ENCODE results near the gene CA7.

The CA7 gene

GRCh38 chr16:66872943-66873684, 28.9 kb downstream of the CA7 start:
- Mint-ChIP-seq H3K27ac (peak overlapping the region; percentile 81), H3K9me3 (peaks cover 8% of the 10 kb centered on the region), H3K4me3 (peak overlapping the region; percentile 71), H3K4me1 (ENCODE audit: low read depth) (peaks cover 45% of the 10 kb centered on the region), H3K36me3 (ENCODE audit: low read depth) (peaks cover 6% of the 10 kb centered on the region), H3K27me3 (peaks cover 37% of the 10 kb centered on the region)
- intact Hi-C loops (cut with micrococcal nuclease): loop anchor here (2.0 kb wide), 1 partner anchor 42 kb away; the partner anchor contains the start of gene NAE1

DNA sequence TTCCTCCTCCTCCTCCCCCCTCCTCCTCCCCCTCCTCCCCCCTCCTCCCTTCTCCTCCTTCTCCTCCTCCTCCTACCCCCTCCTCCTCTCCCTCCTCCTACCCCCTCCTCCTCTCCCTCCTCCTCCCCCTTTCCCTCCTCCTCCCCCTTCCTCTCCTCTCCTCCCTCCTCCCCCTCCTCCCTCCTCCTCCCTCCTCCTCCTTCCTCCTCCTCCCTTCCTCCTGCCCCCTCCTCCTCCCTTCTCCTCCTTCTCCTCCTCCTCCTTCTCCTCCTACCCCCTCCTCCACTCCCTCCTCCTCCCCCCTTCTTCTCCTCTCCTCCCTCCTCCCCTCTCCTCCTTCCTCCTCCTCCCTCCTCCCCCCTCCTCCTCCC, 29.5 kb downstream of the CA7 start:
- peaks cover 51% of the 10 kb centered on the region for H3K4me1 Mint-ChIP-seq (ENCODE audit: low read depth)
- intact Hi-C loops (cut with micrococcal nuclease): loop anchor here (2.0 kb wide), 1 partner anchor 43 kb away; the partner anchor contains the start of gene NAE1
- H3K9me3 Mint-ChIP-seq: peaks cover 8% of the 10 kb centered on the region
- H3K36me3 Mint-ChIP-seq (ENCODE audit: low read depth): peaks cover 6% of the 10 kb centered on the region
- peaks cover 33% of the 10 kb centered on the region for H3K27me3 Mint-ChIP-seq
- no peak overlapping the region for H3K4me3 Mint-ChIP-seq
- H3K27ac Mint-ChIP-seq: peak overlapping the region; percentile 81

- H3K36me3 Mint-ChIP-seq (ENCODE audit: low read depth): peaks cover 6% of the 10 kb centered on the region
- peaks cover 55% of the 10 kb centered on the region for H3K4me1 Mint-ChIP-seq (ENCODE audit: low read depth)
- peak overlapping the region; percentile 51 for H3K4me3 Mint-ChIP-seq
- H3K27ac Mint-ChIP-seq: peak overlapping the region; percentile 81
- intact Hi-C loops (cut with micrococcal nuclease): no loop called here
- peaks cover 34% of the 10 kb centered on the region for H3K27me3 Mint-ChIP-seq
- H3K9me3 Mint-ChIP-seq: peaks cover 8% of the 10 kb centered on the region
These were observed 30.0 kb downstream of the CA7 start for GRCh38 chr16:66874079-66874775.

DNA sequence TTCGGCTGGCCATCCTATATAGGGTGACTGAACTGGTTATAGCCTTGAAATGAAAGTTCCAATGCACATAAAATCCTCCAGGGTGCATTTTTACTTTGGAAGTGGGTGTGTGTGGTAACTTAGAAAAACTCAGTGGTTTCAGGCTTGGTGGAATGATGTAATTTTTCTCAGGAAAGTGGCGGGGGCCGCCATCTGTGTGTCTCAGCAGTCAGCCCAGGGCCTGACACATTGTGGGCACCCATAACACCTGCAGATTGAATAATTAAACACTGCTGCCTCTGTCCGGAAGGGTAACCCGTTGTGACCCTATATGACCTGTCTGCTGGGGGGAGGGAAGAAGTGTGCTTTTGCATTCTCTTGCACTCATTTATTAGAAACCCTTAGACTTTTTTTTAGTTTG, 33.9 kb downstream of the CA7 start:
- Mint-ChIP-seq H3K36me3 (ENCODE audit: low read depth) (peaks cover 12% of the 10 kb centered on the region), H3K27ac (peak overlapping the region; percentile 74), H3K9me3 (peaks cover 8% of the 10 kb centered on the region), H3K4me3 (peak overlapping the region; percentile 47), H3K4me1 (ENCODE audit: low read depth) (peaks cover 60% of the 10 kb centered on the region), H3K27me3 (peaks cover 26% of the 10 kb centered on the region)
- intact Hi-C loops (cut with micrococcal nuclease): no loop called here

- Mint-ChIP-seq H3K9me3 (peaks cover 8% of the 10 kb centered on the region), H3K36me3 (ENCODE audit: low read depth) (peaks cover 27% of the 10 kb centered on the region), H3K27ac (peak within 1 kb of the TSS; percentile 88), H3K4me3 (peak within 1 kb of the TSS; percentile 91), H3K4me1 (ENCODE audit: low read depth) (peaks cover 52% of the 10 kb centered on the region), H3K27me3 (peaks cover 26% of the 10 kb centered on the region)
- intact Hi-C loops (cut with micrococcal nuclease): loop anchor here (5.0 kb wide), 1 partner anchor 47 kb away; the partner anchor contains the start of gene RRAD
These were observed 36.2 kb downstream of the CA7 start, which contains the start of gene PDP2 for GRCh38 chr16:66880288-66881013. Gene PDP2 (plus strand): TSS chr16:66880515. CDS start chr16:66884285, 3,770 bp downstream.

- peaks cover 5% of the 10 kb centered on the region for H3K9me3 Mint-ChIP-seq
- intact Hi-C loops (cut with micrococcal nuclease): loop anchor here (5.0 kb wide), 1 partner anchor 46 kb away; the partner anchor contains the start of gene RRAD
These were observed 36.8 kb downstream of the CA7 start for GRCh38 chr16:66881014-66881417.

GRCh38 chr16:66881560-66881959, 37.3 kb downstream of the CA7 start:
- Mint-ChIP-seq H3K36me3 (ENCODE audit: low read depth) (peaks cover 29% of the 10 kb centered on the region), H3K4me3 (no peak overlapping the region), H3K4me1 (ENCODE audit: low read depth) (peaks cover 45% of the 10 kb centered on the region), H3K27ac (no peak overlapping the region), H3K9me3 (no peaks in the 10 kb centered on the region), H3K27me3 (peaks cover 21% of the 10 kb centered on the region)
- intact Hi-C loops (cut with micrococcal nuclease): loop anchor here (5.0 kb wide), 1 partner anchor 46 kb away; the partner anchor contains the start of gene RRAD

More at GRCh38 chr16:66881014-66881417, 36.8 kb downstream of the CA7 start:
- Mint-ChIP-seq H3K4me1 (ENCODE audit: low read depth) (peaks cover 51% of the 10 kb centered on the region), H3K27ac (peak overlapping the region; percentile 88), H3K4me3 (peak overlapping the region; percentile 91), H3K27me3 (peaks cover 25% of the 10 kb centered on the region), H3K36me3 (ENCODE audit: low read depth) (peaks cover 29% of the 10 kb centered on the region)

DNA sequence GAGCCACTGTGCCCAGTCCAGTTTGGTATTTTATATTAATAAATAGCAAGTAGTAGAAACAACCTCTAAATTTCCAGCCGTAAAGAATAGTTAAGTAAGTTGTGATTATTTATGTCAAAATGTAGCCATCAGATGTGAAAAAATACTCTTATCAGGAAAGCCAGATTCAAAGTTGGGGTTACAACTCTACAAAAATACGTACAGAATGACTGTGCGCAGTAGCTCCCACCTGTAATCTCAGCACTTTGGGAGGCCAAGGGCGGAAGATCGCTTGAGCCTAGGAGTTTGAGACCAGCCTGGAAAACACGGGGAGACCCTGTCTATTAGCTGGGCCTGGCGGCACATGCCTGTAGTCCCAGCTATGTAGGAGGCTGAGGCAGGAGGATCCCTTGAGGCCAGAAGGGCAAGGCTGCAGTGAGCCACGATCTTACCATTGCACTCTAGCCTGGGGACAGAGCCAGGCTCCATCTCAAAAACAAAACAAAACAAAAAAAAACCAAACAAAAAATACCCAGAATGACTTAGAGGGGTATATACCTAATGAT, 37.8 kb downstream of the CA7 start:
- Mint-ChIP-seq H3K9me3 (no peaks in the 10 kb centered on the region), H3K27me3 (peaks cover 21% of the 10 kb centered on the region), H3K4me1 (ENCODE audit: low read depth) (peaks cover 40% of the 10 kb centered on the region), H3K36me3 (ENCODE audit: low read depth) (peaks cover 34% of the 10 kb centered on the region), H3K4me3 (no peak overlapping the region), H3K27ac (no peak overlapping the region)
- intact Hi-C loops (cut with micrococcal nuclease): loop anchor here (5.0 kb wide), 1 partner anchor 45 kb away; the partner anchor contains the start of gene RRAD

- intact Hi-C loops (cut with micrococcal nuclease): loop anchor here (5.0 kb wide), 1 partner anchor 45 kb away; the partner anchor contains the start of gene RRAD
- H3K27ac Mint-ChIP-seq: no peak overlapping the region
- no peak overlapping the region for H3K4me3 Mint-ChIP-seq
- peaks cover 37% of the 10 kb centered on the region for H3K4me1 Mint-ChIP-seq (ENCODE audit: low read depth)
- H3K9me3 Mint-ChIP-seq: no peaks in the 10 kb centered on the region
- peaks cover 35% of the 10 kb centered on the region for H3K36me3 Mint-ChIP-seq (ENCODE audit: low read depth)
- peaks cover 21% of the 10 kb centered on the region for H3K27me3 Mint-ChIP-seq
These were observed 38.5 kb downstream of the CA7 start for GRCh38 chr16:66882702-66883101.

GRCh38 chr16:66885491-66885890, 41.3 kb downstream of the CA7 start:
- H3K36me3 Mint-ChIP-seq (ENCODE audit: low read depth): peaks cover 36% of the 10 kb centered on the region
- H3K9me3 Mint-ChIP-seq: no peaks in the 10 kb centered on the region
- no peak overlapping the region for H3K4me3 Mint-ChIP-seq
- H3K4me1 Mint-ChIP-seq (ENCODE audit: low read depth): peaks cover 11% of the 10 kb centered on the region
- intact Hi-C loops (cut with micrococcal nuclease): no loop called here
- H3K27ac Mint-ChIP-seq: no peak overlapping the region
- peaks cover 12% of the 10 kb centered on the region for H3K27me3 Mint-ChIP-seq

DNA sequence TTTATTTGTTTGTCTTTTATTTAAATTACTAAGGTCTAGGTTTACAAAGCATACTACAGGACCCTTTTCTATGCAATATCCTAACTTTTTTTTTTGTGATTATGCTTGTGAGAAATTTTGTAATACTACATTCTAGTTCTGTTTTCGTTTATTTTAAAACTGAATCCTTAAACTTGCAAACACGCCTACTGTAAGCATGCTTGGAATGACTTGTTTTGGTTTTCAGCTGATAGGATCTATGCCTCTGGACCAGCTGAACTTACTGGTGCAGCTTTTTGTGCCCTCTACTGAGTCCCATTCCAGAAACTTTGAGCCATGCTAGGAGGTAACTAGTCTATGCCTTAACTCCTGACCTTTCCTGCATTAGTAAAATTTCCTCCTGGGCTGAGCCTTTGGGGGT, 42.1 kb downstream of the CA7 start:
- Mint-ChIP-seq H3K4me3 (no peak overlapping the region), H3K9me3 (no peaks in the 10 kb centered on the region), H3K4me1 (ENCODE audit: low read depth) (peaks cover 9% of the 10 kb centered on the region), H3K27ac (no peak overlapping the region), H3K36me3 (ENCODE audit: low read depth) (peaks cover 37% of the 10 kb centered on the region), H3K27me3 (peaks cover 7% of the 10 kb centered on the region)
- intact Hi-C loops (cut with micrococcal nuclease): no loop called here

DNA sequence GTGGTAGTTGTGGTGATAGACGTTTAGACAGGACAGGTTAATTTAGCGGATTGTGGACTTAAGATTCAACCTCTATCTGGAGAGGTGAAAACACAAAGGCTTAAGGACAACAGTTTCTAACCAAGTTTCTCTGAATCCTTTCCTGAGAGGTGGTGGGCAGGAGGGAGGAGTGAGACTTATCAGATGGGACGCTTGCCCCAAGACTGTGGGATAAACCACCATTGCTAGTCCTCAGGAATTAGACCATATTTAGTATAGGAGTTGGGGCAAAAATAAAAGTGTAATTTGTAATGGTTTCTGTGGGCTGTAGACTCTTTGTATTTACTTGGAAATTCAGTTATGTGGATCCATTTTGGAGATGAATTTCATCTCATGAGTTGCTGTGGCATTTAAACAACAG, 42.7 kb downstream of the CA7 start:
- Mint-ChIP-seq H3K4me3 (no peak overlapping the region), H3K27ac (no peak overlapping the region), H3K9me3 (no peaks in the 10 kb centered on the region), H3K4me1 (ENCODE audit: low read depth) (peaks cover 6% of the 10 kb centered on the region), H3K36me3 (ENCODE audit: low read depth) (peaks cover 40% of the 10 kb centered on the region), H3K27me3 (peaks cover 4% of the 10 kb centered on the region)
- intact Hi-C loops (cut with micrococcal nuclease): no loop called here

Measured in dendritic cell treated with granulocyte-macrophage colony-stimulating factor and Interleukin-4, amounts not matched to agents 40 ng/mL and 50 ng/mL, for 4 days (primary cell).